Adrenal gland (tissue), 5 donors: ENCODE data around the gene TMEM174.

Experiments used
- CTCF ChIP-seq, 6 experiments: fragments of 450-650 bp in 4 of 6; fragments of 200-600 bp in 2 of 6; sonication (generic) in 1 of 6; IDR thresholded peaks; 1 replicate in 5 of 6; 2 replicates in 1 of 6; pipeline versions ENCODE4 v1.5.1 to v1.8.0; 2016 to 2021; ENCODE audit warnings: antibody characterized with exemption in 6 of 6, mild to moderate bottlenecking in 2 of 6, moderate library complexity in 1 of 6
- POLR2A ChIP-seq, 2 donors: fragments of 450-650 bp; IDR thresholded peaks; one replicate each; pipeline ENCODE4 v1.6.1; 2017; ENCODE audit warnings: antibody characterized with exemption in 2 of 2, mild to moderate bottlenecking in 2 of 2, moderate library complexity in 1 of 2
- donor health status: DM: no; HTN: no; CAD: no.

- TF ChIP-seq CTCF (IDR thresholded peaks at IDR 0.05) (no peak), POLR2A (IDR thresholded peaks at IDR 0.05) (no peak)
These were observed 14.7 kb upstream of the TMEM174 start for GRCh38 chr5:73158313-73158712.
